Limb (tissue), 2 donors: ENCODE measurements around the gene TLE1.
"Not testable (repeated sequence)": the region's sequence is repeated elsewhere in the genome, so short reads cannot be mapped to it uniquely, and the experiment has no call there.

Source experiments
- DNase-seq, 2 donors: peaks; one replicate each; pipeline ENCODE4 v3.0.0-alpha.2; 2016; ENCODE audit errors: extremely low spot score in 2 of 2

TLE1 gene

GRCh38 chr9:81601639-81602623, 87.4 kb downstream of the TLE1 start:
- no peak for DNase-seq

- DNase-seq: no peak
These were observed 88.7 kb downstream of the TLE1 start for GRCh38 chr9:81600631-81601030.

- no peak for DNase-seq
These were observed 89.5 kb downstream of the TLE1 start for GRCh38 chr9:81599837-81600236.

- no peak for DNase-seq
These were observed 90.5 kb downstream of the TLE1 start for GRCh38 chr9:81598811-81599210.

- DNase-seq: peak in 1 of 2 donors; percentile 14
These were observed 91.2 kb downstream of the TLE1 start for GRCh38 chr9:81598123-81598497.

GRCh38 chr9:81597419-81598122, 91.8 kb downstream of the TLE1 start:
- DNase-seq: no peak

- no peak for DNase-seq
These were observed 92.5 kb downstream of the TLE1 start for GRCh38 chr9:81596679-81597418.

GRCh38 chr9:81595887-81596543, 93.3 kb downstream of the TLE1 start:
- DNase-seq: no peak

GRCh38 chr9:81595293-81595692, 94.1 kb downstream of the TLE1 start:
- not testable (repeated sequence) for DNase-seq

- DNase-seq: no peak
These were observed 94.9 kb downstream of the TLE1 start for GRCh38 chr9:81594415-81594814.

- DNase-seq: peak in 1 of 2 donors; percentile 38
These were observed 96.5 kb downstream of the TLE1 start for GRCh38 chr9:81592887-81593266.

- DNase-seq: no peak
These were observed 97.6 kb downstream of the TLE1 start for GRCh38 chr9:81591791-81592190.

- no peak for DNase-seq
These were observed 98.7 kb downstream of the TLE1 start for GRCh38 chr9:81590688-81591087.

- no peak for DNase-seq
These were observed 99.5 kb downstream of the TLE1 start for GRCh38 chr9:81589819-81590218.

- no peak for DNase-seq
These were observed 100.0 kb downstream of the TLE1 start for GRCh38 chr9:81589392-81589791.

- no peak for DNase-seq
These were observed 101.0 kb downstream of the TLE1 start for GRCh38 chr9:81588148-81588871.

GRCh38 chr9:81586786-81587185, 102.6 kb downstream of the TLE1 start:
- DNase-seq: no peak

GRCh38 chr9:81585191-81585763, 104.1 kb downstream of the TLE1 start:
- no peak for DNase-seq

GRCh38 chr9:81584099-81584498, 105.2 kb downstream of the TLE1 start:
- DNase-seq: no peak

- no peak for DNase-seq
These were observed 107.4 kb downstream of the TLE1 start for GRCh38 chr9:81581986-81582385.
